Tibial nerve (tissue), 4 donors: Measurements from ENCODE around the gene MBTPS2. TPM values are rescaled to one million over a fixed set of nuclear protein-coding genes. Genes with fewer than 3 reads are reported as not detected.
"Not testable (repeated sequence)": the region's sequence is repeated elsewhere in the genome, so short reads cannot be mapped to it uniquely, and the experiment has no call there.

Source experiments
- DNase-seq, 2 donors: peaks; one replicate each; pipeline ENCODE4 v3.0.0-alpha.2; 2019; ENCODE audit warnings: low spot score in 2 of 2
- H3K27ac ChIP-seq, 4 donors: fragments of 200-600 bp; sonication (generic) in 3 of 4; one replicate each; pipeline ENCODE4 v1.5.1; 2017 to 2019; ENCODE audit warnings: mild to moderate bottlenecking in 1 of 4
- H3K27me3 ChIP-seq, 2 donors: fragments of 200-600 bp; sonication (generic) in 1 of 2; one replicate each; pipeline versions ENCODE4 v1.5.1 to v1.6.0; 2017 to 2019
- H3K36me3 ChIP-seq, 3 donors: fragments of 200-600 bp; sonication (generic); one replicate each; pipeline ENCODE4 v1.5.1; 2018 to 2019
- H3K4me1 ChIP-seq, 4 donors: fragments of 200-600 bp; sonication (generic) in 3 of 4; one replicate each; pipeline ENCODE4 v1.5.1; 2017 to 2019
- H3K4me3 ChIP-seq, 4 donors: fragments of 200-600 bp; sonication (generic) in 3 of 4; one replicate each; pipeline ENCODE4 v1.5.1; 2017 to 2019; ENCODE audit warnings: mild to moderate bottlenecking in 1 of 4, moderate library complexity in 1 of 4
- H3K9me3 ChIP-seq, 4 donors: fragments of 200-600 bp; sonication (generic) in 3 of 4; one replicate each; pipeline ENCODE4 v1.5.1; 2017 to 2019
- EP300 ChIP-seq, 2 donors: sonication (generic); formaldehyde crosslinking; IDR thresholded peaks; one replicate each; pipeline ENCODE4 v1.6.1; 2017; ENCODE audit warnings: antibody characterized with exemption in 2 of 2, mild to moderate bottlenecking in 1 of 2
- POLR2A ChIP-seq, 2 donors: fragments of 450-650 bp; IDR thresholded peaks; one replicate each; pipeline ENCODE4 v1.6.1; 2017; ENCODE audit warnings: antibody characterized with exemption in 2 of 2, mild to moderate bottlenecking in 2 of 2, moderate library complexity in 2 of 2
- WGBS, 2 donors: methylation state at CpG; one replicate each; pipeline ENCODE4 v1.1.5; 2018; 5-methylcytosine and 5-hydroxymethylcytosine counted together
- total RNA-seq, 4 donors: library from RNA; depleted of rRNA; stranded (reverse); fragments of >200 nt; gene quantifications; one replicate each; pipeline ENCODE4 v1.1.0, GENCODE V29; 2016
- TF ChIP-seq, protein P1 (sequence below), 5 experiments: fragments of 200-600 bp in 3 of 5; fragments of 450-650 bp in 2 of 5; sonication (generic) in 3 of 5; IDR thresholded peaks; one replicate each; pipeline ENCODE4 v1.5.1; 2016 to 2019; ENCODE audit warnings: antibody characterized with exemption in 5 of 5, mild to moderate bottlenecking in 3 of 5, moderate library complexity in 2 of 5

The MBTPS2 gene
- total RNA-seq, 4 donors from 2014 or later: 9.0 to 16.2 (median 12.4) TPM

DNA sequence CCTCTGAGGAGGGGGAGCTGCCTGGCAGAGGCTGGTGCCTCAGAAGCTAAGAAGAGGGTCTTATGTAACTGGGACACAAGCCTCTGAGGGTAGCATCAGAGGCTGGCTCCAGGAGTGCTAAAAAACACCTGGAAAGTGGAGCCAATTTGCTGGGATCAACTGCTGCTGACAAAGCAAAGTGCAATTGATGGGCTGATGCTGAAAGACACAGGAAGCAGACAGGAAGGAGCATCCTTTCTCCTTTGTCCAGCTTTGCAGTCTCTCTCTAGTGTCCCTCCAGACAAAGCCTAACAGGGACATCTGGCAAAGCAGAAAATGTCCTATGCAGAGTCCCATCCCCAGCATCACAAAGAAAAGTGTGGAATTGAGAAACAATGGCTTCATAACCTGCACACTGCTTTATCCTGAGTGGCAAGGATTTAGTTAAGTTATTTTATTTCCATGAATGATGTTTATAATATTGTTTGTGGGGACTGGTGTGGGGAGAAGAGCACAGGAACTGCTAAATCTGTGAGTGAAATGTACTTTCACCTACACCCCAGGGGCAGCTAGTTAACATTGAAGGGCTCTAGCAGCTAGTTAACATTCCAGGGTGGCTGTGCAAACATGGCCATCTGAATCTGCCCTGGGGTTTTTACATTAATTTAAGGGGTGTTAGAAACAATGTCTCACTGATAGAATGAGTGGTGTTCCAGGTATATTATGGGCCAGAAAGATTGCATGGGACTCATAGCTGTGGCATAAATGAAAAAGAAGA lies 25.6 kb upstream of the MBTPS2 start:
- Histone ChIP-seq H3K9me3 (no peaks in the 10 kb centered on the region), H3K36me3 (no peaks in the 10 kb centered on the region)
- TF ChIP-seq, protein P1, sequence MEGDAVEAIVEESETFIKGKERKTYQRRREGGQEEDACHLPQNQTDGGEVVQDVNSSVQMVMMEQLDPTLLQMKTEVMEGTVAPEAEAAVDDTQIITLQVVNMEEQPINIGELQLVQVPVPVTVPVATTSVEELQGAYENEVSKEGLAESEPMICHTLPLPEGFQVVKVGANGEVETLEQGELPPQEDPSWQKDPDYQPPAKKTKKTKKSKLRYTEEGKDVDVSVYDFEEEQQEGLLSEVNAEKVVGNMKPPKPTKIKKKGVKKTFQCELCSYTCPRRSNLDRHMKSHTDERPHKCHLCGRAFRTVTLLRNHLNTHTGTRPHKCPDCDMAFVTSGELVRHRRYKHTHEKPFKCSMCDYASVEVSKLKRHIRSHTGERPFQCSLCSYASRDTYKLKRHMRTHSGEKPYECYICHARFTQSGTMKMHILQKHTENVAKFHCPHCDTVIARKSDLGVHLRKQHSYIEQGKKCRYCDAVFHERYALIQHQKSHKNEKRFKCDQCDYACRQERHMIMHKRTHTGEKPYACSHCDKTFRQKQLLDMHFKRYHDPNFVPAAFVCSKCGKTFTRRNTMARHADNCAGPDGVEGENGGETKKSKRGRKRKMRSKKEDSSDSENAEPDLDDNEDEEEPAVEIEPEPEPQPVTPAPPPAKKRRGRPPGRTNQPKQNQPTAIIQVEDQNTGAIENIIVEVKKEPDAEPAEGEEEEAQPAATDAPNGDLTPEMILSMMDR (IDR thresholded peaks at IDR 0.05): no peak
- TF ChIP-seq POLR2A (IDR thresholded peaks at IDR 0.05) (no peak), EP300 (IDR thresholded peaks at IDR 0.05) (no peak)

DNA sequence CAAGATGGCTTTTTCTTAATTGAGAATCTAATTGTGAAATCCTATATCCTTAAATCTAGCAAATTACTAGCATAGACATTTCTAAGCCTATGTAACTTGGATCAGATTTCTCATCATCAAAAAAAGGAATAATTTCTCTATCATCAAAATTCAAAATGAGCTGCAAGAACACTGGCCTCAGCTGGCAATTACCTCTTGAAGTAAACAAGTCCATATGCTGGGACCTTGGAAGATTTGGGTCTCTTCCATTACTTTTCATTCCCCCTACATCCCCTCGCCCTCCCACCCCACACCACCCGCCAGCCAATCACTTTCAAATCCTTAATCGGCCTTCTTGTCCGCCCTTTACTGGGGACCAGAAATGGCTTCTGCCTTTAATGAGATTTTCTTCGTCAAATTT lies 23.3 kb upstream of the MBTPS2 start:
- no peaks in the 10 kb centered on the region for H3K36me3 ChIP-seq
- WGBS, 2 donors: 87 to 92% methylated on average over 5 of the region's 5 CpGs
- no peak overlapping the region for H3K27ac ChIP-seq
- no peak overlapping the region for H3K4me3 ChIP-seq
- H3K9me3 ChIP-seq: no peaks in the 10 kb centered on the region
- peaks cover 0 to 4% of the 10 kb centered on the region in 2 donors for H3K27me3 ChIP-seq
- DNase-seq: no peak
- no peaks in the 10 kb centered on the region for H3K4me1 ChIP-seq
- TF ChIP-seq, protein P1 (IDR thresholded peaks at IDR 0.05): no peak
- TF ChIP-seq EP300 (IDR thresholded peaks at IDR 0.05) (no peak), POLR2A (IDR thresholded peaks at IDR 0.05) (no peak)

More for the DNA sequence above, 25.6 kb upstream of the MBTPS2 start:
- DNase-seq: no peak
- Histone ChIP-seq H3K4me1 (no peaks in the 10 kb centered on the region), H3K27me3 (peaks cover 0 to 4% of the 10 kb centered on the region in 2 donors), H3K27ac (no peak overlapping the region), H3K4me3 (no peak overlapping the region)

DNA sequence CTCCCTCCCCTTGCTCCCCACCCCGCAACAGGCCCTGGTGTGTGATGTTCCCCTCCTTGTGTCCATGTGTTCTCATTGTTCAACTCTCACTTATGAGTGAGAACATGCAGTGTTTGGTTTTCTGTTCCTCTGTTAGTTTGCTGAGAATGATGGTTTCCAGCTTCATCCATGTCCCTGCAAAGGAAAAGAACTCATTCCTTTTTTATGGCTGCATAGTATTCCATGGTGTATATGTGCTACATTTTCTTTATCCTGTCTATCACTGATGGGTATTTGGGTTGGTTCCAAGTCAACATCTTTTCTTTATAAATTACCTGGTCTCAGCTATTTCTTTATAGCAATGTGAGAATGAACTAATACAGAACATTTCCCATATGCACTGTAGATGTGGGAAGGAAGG lies 19.2 kb upstream of the MBTPS2 start:
- H3K36me3 ChIP-seq, H3K27ac ChIP-seq, H3K4me1 ChIP-seq, DNase-seq, H3K27me3 ChIP-seq, H3K4me3 ChIP-seq, H3K9me3 ChIP-seq: not testable (repeated sequence)
- 79 to 90% methylated on average over 1 of the region's 1 CpG for WGBS, 2 donors

DNA sequence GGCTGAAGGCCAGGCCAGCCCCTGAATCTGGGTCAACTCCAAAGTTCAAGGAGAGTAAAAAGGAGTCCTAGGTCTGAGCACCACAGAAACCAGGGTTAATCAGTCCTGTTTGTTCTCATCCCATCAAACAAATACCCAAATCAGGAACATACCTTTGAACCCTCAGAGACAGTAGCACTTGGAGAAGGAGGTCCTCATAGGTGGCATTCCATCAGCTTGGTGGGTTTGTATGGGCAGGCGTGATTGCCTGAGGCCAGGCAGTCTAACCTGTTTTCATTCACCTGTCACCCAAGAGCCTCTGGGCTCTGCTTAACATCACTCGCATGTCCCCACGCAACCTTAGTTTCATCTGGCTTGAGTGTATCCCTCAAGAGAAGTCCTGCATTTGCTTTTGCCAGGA lies 17.5 kb upstream of the MBTPS2 start:
- no peak for TF ChIP-seq POLR2A (IDR thresholded peaks at IDR 0.05)
- TF ChIP-seq EP300 (IDR thresholded peaks at IDR 0.05): no peak
- TF ChIP-seq, protein P1 (IDR thresholded peaks at IDR 0.05): no peak
- H3K27ac ChIP-seq: no peak overlapping the region
- no peaks in the 10 kb centered on the region for H3K36me3 ChIP-seq
- H3K9me3 ChIP-seq: no peaks in the 10 kb centered on the region
- no peak overlapping the region for H3K4me3 ChIP-seq
- 82 to 94% methylated on average over 3 of the region's 3 CpGs for WGBS, 2 donors
- DNase-seq: no peak
- H3K27me3 ChIP-seq: no peaks in the 10 kb centered on the region
- no peaks in the 10 kb centered on the region for H3K4me1 ChIP-seq

DNA sequence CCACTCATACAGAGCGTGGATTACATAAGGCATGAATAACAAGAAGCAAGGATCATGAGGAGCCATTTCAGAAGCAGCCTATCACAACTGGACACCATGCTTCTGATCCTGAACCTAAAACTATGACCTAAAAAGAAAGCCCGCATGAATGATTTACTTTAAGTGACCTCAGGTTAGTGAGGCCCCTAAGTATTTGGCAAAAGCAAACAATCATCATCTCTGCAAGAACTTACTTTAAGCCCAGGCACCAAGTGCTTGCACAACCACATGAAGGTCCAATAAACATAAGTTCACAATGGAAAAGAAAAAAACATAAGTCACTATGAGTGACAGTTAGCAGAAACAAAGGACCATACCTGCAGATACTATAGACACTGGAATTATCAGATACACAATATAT lies 7.9 kb upstream of the MBTPS2 start:
- Histone ChIP-seq H3K9me3 (no peaks in the 10 kb centered on the region), H3K4me3 (no peak overlapping the region), H3K36me3 (no peaks in the 10 kb centered on the region), H3K27me3 (peaks cover 0 to 5% of the 10 kb centered on the region in 2 donors), H3K4me1 (no peaks in the 10 kb centered on the region), H3K27ac (no peak overlapping the region)
- no peak for TF ChIP-seq POLR2A (IDR thresholded peaks at IDR 0.05)
- no peak for TF ChIP-seq EP300 (IDR thresholded peaks at IDR 0.05)
- TF ChIP-seq, protein P1 (IDR thresholded peaks at IDR 0.05): no peak
- DNase-seq: no peak
- 75 to 83% methylated on average over 2 of the region's 2 CpGs for WGBS, 2 donors
